Panc1 (cell line): Measurements from ENCODE around the gene F11R. TPM values are rescaled to one million over a fixed set of nuclear protein-coding genes. Genes with fewer than 3 reads are reported as not detected.

ENCODE experiments used
- ATAC-seq: fragments of 200-7000 bp; cut with Tn5 transposase; 2 replicates; pipeline ENCODE4 v1.9.1; 2020; ENCODE audit warnings: mild to moderate bottlenecking, moderate library complexity
- BruUV-seq: library from RNA; stranded (reverse); fragments of 400-500 nt; replicated peaks from 2 replicates; lab custom pipeline; 2021; lab: Mats Ljungman, UMichigan
- CTCF ChIA-PET: fragments of 300-600 bp; sonication (Branson Sonifier 250); formaldehyde crosslinking; loops from one replicate; lab custom pipeline; 2022; ENCODE audit warnings: antibody characterized with exemption; lab: Charles Lee
- POLR2A ChIA-PET: fragments of 300-600 bp; sonication (Branson Sonifier 250); formaldehyde crosslinking; loops from one replicate; lab custom pipeline; 2022; ENCODE audit warnings: antibody characterized with exemption; lab: Charles Lee
- DNase-seq: peaks from one replicate; pipeline ENCODE4 v3.0.0-alpha.2; 2010; ENCODE audit warnings: low read depth, low spot score
- H3K27ac ChIP-seq: 2 replicates; pipeline ENCODE4 v1.5.1; 2011; ENCODE audit warnings: mild to moderate bottlenecking, low read length, inconsistent platforms
- H3K27me3 ChIP-seq: fragments of 200-500 bp; sonication (Bioruptor generic); 2 replicates; pipeline ENCODE4 v1.6.0; 2014; ENCODE audit warnings: low read length, inconsistent platforms; ENCODE audit not compliant: control insufficient read depth, insufficient read depth
- H3K36me3 ChIP-seq: fragments of 200-500 bp; sonication (Bioruptor generic); 2 replicates; pipeline ENCODE4 v1.5.1; 2014; ENCODE audit warnings: inconsistent platforms, mild to moderate bottlenecking, low read length, moderate library complexity; ENCODE audit not compliant: control insufficient read depth, insufficient read depth
- H3K4me1 ChIP-seq: 2 replicates; pipeline ENCODE4 v1.5.1; 2011; ENCODE audit warnings: inconsistent platforms, mild to moderate bottlenecking, low read length, moderate library complexity; ENCODE audit not compliant: control insufficient read depth, insufficient read depth
- H3K4me3 ChIP-seq, 2 experiments: 2 replicates each; pipeline ENCODE4 v1.5.1; 2011 to 2012; ENCODE audit warnings: low read depth in 2 of 2, low read length in 2 of 2, mild to moderate bottlenecking in 2 of 2, inconsistent platforms in 1 of 2, moderate library complexity in 1 of 2
- H3K9me3 ChIP-seq: fragments of 200-500 bp; sonication (Bioruptor generic); 2 replicates; pipeline ENCODE4 v1.5.1; 2014; ENCODE audit warnings: low read depth, mild to moderate bottlenecking, inconsistent platforms, low read length, moderate library complexity; ENCODE audit not compliant: control insufficient read depth, insufficient read depth
- CTCF ChIP-seq: fragments of 450-650 bp; IDR thresholded peaks from 2 replicates; pipeline ENCODE4 v1.5.1; 2017; ENCODE audit warnings: mild to moderate bottlenecking
- POLR2AphosphoS5 ChIP-seq: IDR thresholded peaks from 2 replicates; pipeline ENCODE4 v1.6.1; 2012; ENCODE audit warnings: mild to moderate bottlenecking, low read depth, low read length, moderate library complexity
- REST ChIP-seq, 2 experiments: IDR thresholded peaks; 2 replicates each; pipeline ENCODE4 v1.6.1; 2011 to 2012; ENCODE audit warnings: low read depth in 2 of 2, control low read depth in 1 of 2, low read length in 1 of 2, mild to moderate bottlenecking in 1 of 2, moderate library complexity in 1 of 2; ENCODE audit not compliant: insufficient read depth in 1 of 2
- SIN3A ChIP-seq: IDR thresholded peaks from 2 replicates; pipeline ENCODE4 v1.6.1; 2012; ENCODE audit warnings: low read depth, mild to moderate bottlenecking, low read length, moderate library complexity, borderline replicate concordance; ENCODE audit not compliant: insufficient read depth
- TCF7L2 ChIP-seq: IDR thresholded peaks from 2 replicates; pipeline ENCODE4 v1.6.1; 2011; ENCODE audit warnings: mild to moderate bottlenecking, low read depth, low read length, inconsistent platforms
- in situ Hi-C: cut with HindIII; loops from 2 replicates; pipeline ENCODE4 v1.10.0; 2016; ENCODE audit warnings: low sequenced_read_pairs, low pct_unique_long_range_greater_than_20kb
- intact Hi-C: fragments of 100-400 bp; cut with micrococcal nuclease; formaldehyde crosslinking; loops from one replicate; pipeline ENCODE4 v1.10.0; 2022; ENCODE audit not compliant: unreplicated experiment
- total RNA-seq: library from RNA; stranded (reverse); gene quantifications from one replicate; pipeline ENCODE4 v1.2.1, GENCODE V29; 2021; ENCODE audit not compliant: unreplicated experiment

F11R gene
- total RNA-seq, 1 experiment from 2014 or later = 63.0 TPM

GRCh38 chr1:161051219-161051618, 30.3 kb upstream of the F11R start:
- ChIA-PET CTCF (no interaction called here), POLR2A (interaction anchor here (0.6 kb wide), 1 partner anchor 81 kb away, joined by 3 read pairs; the partner anchor contains the start of gene DEDD)
- intact Hi-C loops (no loop called here), in situ Hi-C loops (no loop called here)
- no peak overlapping the region for H3K4me3 ChIP-seq
- H3K27me3 ChIP-seq = no peaks in the 10 kb centered on the region
- no peak for TF ChIP-seq REST (IDR thresholded peaks at IDR 0.05; ENCODE audit: insufficient read depth in 1 of 2, low read depth in 2 of 2, low read length in 1 of 2)
- TF ChIP-seq TCF7L2 = no peak
- no peak for TF ChIP-seq POLR2AphosphoS5
- no peak for TF ChIP-seq SIN3A
- TF ChIP-seq CTCF = no peak
- DNase-seq = no peak
- no peak overlapping the region for H3K27ac ChIP-seq
- H3K4me1 ChIP-seq = 0 out of 2 replicates have a peak, but pooled peaks cover 4% of the 10 kb centered on the region
- ATAC-seq = no peak
- no TSS peak for BruUV-seq
- H3K36me3 ChIP-seq = no peaks in the 10 kb centered on the region
- peaks cover 17% of the 10 kb centered on the region; the same call in 1 of the 2 replicates for H3K9me3 ChIP-seq

- H3K9me3 ChIP-seq = peaks cover 17% of the 10 kb centered on the region; the same call in 1 of the 2 replicates
Measured at GRCh38 chr1:161048949-161049722, 28.2 kb upstream of the F11R start.

More at GRCh38 chr1:161048949-161049722, 28.2 kb upstream of the F11R start:
- TF ChIP-seq CTCF (no peak), SIN3A (no peak), REST (IDR thresholded peaks at IDR 0.05; ENCODE audit: insufficient read depth in 1 of 2, low read depth in 2 of 2, low read length in 1 of 2) (no peak), TCF7L2 (no peak), POLR2AphosphoS5 (no peak)
- CTCF ChIA-PET = no interaction called here
- Histone ChIP-seq H3K36me3 (no peaks in the 10 kb centered on the region; the same call in 1 of the 2 replicates), H3K4me1 (peaks cover 12% of the 10 kb centered on the region), H3K27me3 (no peaks in the 10 kb centered on the region), H3K27ac (no peak overlapping the region), H3K4me3 (no peak overlapping the region)
- intact Hi-C loops (no loop called here), in situ Hi-C loops (no loop called here)
- DNase-seq (no peak), ATAC-seq (no peak)
- BruUV-seq = no TSS peak
- POLR2A ChIA-PET = no interaction called here
